HPDE6-E6E7 (cell line): Measurements from ENCODE around the gene CFAP68.
"Not testable (repeated sequence)": the region's sequence is repeated elsewhere in the genome, so short reads cannot be mapped to it uniquely, and the experiment has no call there.

Experiments used
- DNase-seq: peaks from one replicate; pipeline ENCODE4 v3.0.0; 2011; ENCODE audit warnings: missing footprints; ENCODE audit errors: extremely low spot score

The CFAP68 gene

DNA sequence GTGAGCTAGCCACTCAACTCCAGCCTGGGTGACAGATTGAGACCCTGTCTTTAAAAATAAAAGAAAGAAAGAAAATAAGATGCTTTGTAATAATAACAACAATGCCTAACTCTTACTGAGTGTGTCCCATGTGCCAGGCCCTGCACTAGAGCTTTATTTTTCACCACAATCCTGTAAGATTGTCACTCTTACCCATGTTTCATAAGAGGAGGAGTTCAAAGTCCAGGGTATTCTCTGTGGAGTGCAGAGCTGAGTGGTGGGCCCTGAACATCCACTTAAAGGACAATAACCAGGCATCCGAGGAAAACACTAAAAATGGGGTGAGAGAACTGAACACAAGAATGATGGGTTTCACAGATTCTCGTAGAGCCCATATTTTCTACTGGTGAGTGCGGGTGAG is 38.4 kb downstream of the CFAP68 start:
- no peak for DNase-seq

DNA sequence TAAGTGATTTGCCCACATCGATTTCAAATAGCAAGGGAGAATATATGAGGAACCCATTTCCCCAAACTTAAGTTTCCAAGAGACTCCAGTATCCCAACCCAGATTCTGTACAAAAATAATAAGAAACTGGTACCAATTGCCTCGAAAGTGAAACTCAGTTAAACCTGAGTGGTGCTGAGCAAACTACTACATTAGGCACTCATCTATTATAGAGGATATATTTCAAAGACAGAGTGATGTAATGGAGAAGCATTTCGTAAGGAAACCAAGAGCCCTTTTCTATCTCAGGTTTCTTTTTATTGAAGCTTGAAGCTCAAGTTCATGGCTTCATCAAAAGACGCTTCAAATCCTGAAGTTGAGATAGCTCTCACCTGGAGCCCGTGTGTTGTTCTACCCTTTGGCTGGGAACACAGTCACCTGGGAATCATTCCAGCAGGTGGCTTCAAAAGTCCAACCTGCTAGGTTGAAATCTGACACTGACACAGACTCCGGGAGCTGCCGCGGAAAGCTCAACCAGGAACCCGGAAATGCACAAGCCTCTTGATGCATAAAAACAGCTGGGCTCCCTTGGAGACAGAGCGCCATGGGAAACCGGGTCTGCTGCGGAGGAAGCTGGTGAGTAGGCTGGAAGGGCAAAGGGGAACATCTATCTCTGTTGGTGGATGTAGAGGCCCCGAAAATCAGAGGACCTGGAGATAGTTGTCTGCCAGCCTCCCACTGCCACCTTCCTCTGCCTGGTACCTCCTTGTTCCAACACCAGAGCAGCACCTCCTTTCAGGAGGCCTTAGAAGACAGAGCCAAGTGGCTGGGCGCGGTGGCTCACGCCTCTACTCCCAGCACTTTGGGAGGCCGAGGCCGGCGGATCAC is 39.3 kb downstream of the CFAP68 start, which contains the start of gene C11orf52:
C11orf52 (plus strand) TSS at position 524 of the 867 bp plus-strand sequence; CDS start at position 584, 60 bp downstream.
- peak; percentile 81 for DNase-seq

DNA sequence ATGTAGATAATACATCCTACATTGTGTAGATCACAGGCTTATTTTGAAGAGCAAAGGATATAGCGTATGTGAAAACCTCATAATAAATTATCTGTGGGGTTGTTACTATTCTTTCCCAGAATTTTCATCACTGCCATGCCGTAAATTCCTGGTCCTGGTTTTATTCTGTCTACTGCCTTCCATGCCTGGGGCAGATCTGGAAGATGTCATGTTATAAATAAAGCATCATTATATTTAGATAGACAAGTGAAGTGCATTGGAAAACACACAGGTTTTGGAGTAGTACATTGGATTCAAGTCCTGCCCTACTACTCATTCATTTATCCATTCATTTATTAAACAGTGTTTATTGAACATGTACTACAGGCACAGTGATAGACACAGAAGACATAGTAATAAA is 41.6 kb downstream of the CFAP68 start:
- no peak for DNase-seq

DNA sequence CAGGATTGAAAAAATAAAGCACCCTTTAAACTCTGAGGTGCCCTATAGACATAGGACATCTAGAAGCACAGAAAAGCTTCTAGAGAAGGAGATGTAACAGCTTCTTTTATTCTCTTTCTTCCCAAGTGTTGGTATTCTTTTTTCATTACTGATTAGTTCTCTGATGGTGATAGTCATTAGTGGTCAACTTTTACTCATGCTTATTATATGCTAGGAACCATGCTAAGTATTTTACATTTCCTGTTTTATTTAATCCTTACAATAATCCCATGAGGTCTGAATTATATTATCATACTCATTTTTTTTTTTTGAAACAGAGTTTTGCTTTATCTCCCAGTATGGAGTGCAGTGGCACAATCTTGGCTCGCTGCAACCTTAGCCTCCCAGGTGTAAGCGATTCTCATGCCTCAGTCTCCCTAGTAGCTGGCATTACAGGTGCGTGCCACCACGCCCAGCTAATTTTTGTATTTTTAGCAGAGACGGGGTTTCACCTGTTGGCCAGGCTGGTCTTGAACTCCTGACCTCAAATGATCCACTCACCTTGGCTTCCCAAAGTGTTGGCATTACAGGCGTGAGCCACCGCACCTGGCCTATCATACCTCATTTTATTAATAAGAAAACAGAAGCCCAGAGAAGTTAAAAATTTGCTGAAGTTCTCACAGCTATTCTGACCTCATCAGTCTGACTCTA is 42.3 kb downstream of the CFAP68 start:
- no peak for DNase-seq

DNA sequence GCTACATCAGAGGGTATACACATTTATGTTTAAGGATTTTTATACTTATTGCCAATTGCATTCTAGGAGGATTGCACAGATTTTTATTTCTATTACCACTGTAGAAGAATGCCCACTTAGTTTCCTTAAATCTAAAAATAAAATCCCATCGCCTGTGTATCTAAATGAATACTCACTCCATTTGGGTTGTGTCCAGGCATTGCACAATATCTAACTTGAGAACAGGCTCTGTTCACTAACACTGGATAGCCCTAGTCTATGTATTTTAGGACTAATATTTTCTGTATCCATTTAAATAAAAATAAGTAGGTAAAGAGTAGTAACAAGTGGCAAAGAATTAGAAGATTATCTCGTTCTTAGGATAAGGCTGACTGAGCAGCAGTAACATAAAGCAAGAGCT is 43.5 kb downstream of the CFAP68 start:
- no peak for DNase-seq

DNA sequence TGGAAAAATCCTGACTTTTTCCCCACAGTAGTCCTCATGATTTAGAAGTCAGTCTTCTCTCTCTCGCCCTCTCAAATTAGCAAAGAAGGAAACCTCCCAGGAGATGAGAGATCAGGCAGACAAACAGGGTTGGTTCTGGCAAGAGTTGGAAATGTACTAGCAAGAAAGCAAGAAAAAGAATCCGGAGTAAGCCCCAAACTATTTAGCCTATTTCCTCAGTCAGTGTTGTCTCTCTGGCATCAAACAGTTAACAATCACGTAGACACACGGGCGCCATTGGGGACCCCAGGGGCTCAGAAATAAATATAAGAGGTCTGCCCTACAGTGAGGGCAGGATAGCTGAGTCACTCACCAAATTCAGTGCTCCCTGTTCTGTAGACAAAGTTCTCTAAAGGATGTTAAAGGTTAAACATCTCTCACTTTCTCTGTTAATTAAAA is 44.0 kb downstream of the CFAP68 start:
- DNase-seq, result no peak

DNA sequence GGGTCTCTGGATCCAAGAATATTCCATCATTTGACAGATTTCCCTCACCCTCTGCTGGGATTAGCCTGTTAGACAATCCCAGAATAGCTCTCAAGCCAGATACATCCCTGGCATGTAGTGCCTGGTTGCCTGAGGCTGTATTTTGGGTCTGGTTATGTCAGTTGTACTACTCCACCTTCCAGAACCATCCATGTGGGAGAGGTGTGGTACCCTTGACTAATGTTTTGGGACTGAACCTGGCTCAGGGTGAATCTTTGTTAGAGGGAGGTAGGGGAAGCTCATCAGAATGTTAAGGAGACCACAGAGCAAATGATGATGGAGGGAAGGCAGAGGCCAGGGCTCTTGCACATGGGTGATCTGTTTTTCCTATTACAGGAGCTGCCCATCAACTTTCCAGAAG is 44.6 kb downstream of the CFAP68 start:
- no peak for DNase-seq

DNA sequence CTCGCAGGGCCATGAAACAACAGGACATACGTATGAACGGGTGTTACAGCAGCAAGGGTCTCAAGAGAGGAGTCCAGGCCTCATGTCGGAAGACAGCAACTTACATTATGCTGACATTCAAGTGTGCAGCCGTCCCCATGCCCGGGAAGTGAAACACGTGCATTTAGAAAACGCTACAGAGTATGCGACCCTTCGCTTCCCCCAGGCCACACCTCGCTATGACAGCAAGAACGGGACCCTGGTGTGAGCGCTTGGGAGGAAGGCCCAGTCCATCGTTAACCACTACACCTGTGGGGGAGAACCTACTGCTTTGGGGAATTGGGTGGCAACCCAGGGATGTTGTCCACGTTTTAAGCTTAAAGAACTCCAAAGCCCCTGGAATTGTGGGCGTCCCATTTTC is 46.6 kb downstream of the CFAP68 start:
- DNase-seq, result no peak

DNA sequence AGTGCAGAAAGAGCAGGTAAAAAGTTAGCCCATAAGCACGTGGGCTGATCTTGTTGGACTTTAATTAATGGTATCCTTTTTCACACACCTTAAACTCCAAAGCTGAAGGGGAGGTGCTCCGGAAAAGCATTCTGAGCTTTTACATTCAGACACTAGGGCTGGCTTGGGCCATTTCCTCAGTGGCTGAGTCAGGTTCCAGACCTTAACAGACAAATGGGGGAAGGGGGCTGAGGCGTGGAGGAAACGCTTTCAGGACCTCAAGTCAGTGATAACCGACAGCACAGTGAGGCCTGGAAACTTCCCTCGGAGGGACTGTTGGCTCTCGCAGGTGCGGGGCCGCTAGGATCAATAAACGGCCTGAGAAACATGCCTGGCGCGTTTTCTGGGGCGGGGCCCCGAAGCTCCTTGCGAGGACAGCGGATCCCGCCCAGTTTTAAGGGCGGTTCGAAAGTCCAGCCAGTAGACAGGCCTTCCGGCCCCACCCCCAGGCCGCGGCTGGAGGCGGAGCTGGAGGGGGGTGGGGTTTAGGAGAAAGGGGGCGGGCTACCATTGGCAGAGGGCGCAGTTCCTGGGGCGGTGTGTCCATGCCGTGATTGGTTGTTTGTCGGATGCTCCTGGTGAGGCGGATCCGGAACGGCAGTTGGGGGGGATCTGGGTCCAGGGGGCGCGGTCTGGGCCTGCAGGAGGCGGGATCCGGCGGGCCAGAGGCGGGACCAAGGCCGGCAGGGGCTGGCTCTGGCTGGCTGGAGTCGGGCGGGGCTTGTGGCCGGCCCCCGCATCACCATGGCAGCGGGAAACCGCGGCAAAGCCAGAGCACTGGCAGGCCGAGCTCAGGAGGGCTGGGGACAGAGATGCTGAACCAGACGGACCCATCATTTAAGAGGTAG is 47.4 kb downstream of the CFAP68 start:
- peak; percentile 89 for DNase-seq

DNA sequence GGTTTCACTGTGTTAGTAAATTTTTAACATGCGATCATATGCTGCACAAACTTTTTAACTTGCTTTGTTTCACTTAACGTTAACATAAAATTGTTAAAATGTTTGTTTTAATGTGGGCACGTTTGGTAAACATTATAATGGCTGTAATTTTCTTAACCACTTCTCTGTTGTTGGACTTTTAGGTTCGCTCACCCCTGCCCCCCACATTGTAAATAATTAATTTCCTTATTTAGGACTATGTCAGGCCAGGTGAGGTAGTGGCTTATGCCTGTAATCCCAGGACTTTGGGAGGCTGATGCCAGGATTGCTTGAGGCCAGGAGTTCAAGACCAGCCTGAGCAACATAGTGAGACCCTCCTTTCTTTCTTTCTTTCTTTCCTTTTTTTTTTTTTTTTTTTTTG is 51.1 kb downstream of the CFAP68 start:
- DNase-seq, result no peak

DNA sequence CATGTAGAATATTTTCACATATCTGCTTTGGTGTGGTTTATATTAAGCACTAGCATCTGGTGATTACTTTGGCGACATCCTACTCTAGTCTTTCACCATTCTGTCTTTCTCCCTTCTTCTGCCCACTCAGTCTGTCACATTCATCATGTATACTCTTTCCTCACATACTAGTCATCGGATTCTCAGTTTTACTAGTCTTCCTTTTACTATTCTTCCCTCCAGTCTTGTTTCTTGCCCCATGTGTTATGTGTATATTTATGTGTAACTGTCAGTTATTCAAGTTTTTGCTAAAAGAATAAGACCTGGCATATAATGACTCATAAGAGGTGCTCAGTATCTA is 53.2 kb downstream of the CFAP68 start:
- DNase-seq, result no peak

DNA sequence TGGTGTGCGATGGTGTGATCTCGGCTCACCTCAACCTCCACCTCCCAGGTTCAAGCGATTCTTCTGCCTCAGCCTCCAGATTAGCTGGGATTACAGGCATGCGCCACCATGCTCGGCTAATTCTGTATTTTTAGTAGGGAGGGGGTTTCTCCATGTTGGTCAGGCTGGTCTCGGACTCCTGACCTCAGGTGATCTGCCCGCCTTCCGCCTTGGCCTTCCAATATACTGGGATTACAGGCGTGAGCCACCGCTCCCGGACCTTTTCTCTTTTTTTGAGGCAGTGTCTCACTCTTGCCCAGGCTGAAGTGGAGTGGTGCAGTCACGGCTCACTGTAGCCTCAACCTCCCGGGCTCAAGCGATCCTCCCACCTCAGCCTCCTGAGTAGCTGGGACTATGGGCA is 53.8 kb downstream of the CFAP68 start:
- not testable (repeated sequence) for DNase-seq

DNA sequence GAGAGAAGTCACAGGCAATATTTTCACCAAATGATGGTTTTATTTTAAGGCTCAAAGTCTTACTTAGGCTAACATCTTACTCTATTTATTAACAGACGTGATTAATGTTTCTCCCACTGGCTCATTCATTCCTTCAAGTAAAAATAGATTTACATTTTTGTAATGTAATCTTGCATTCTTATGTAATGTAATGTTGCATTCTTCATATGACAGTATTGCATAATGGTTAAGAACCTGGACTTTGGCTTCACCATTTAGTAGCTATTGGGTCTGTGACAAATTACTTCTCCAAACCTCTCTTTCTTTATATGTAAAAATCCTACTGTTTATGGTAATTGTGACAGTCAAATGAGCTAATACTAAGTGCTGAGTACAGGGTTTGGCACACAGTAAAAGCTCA is 54.5 kb downstream of the CFAP68 start:
- no peak for DNase-seq

DNA sequence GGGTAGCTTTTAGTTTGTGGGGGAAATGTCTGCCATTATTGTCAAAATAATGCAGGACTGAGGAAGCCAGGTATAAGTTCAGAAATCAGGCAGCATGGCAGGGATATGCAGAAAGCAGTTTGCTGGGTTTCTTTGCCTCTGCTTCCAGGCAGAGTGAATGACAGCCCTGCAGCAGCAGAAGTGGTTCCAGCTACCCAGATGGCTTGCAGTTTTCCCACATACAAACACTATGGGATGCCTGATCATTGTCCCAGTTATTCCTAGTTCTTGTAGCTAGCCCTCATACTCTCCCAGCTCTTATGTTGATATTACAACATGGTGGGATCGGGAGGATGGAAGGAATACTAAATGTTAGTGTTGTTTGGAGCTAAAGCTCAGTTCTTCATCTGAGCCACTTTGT is 55.0 kb downstream of the CFAP68 start:
- DNase-seq, result no peak
